Spinal cord (tissue), 10 donors: Measurements from ENCODE around the gene BTRC. TPM values are rescaled to one million over a fixed set of nuclear protein-coding genes. Genes with fewer than 3 reads are reported as not detected.
A peak's percentile ranks its signal among the peaks of the same experiment; 100 is the strongest.

Experiments
- DNase-seq, 6 donors: peaks; one replicate each; pipeline versions ENCODE4 v3.0.0 to v3.0.0-alpha.2; 2013 to 2015; ENCODE audit warnings: low spot score in 6 of 6, low read depth in 4 of 6
- H3K27ac ChIP-seq: one replicate; pipeline ENCODE4 v1.5.1; 2013; ENCODE audit warnings: low read depth, low read length, control low read depth
- H3K27me3 ChIP-seq: one replicate; pipeline ENCODE4 v1.6.1; 2013; ENCODE audit warnings: low read length; ENCODE audit not compliant: control insufficient read depth, insufficient read depth
- H3K36me3 ChIP-seq: one replicate; pipeline ENCODE4 v1.6.1; 2013; ENCODE audit warnings: low read length; ENCODE audit not compliant: control insufficient read depth, insufficient read depth
- H3K4me1 ChIP-seq: one replicate; pipeline ENCODE4 v1.6.1; 2013; ENCODE audit warnings: low read length; ENCODE audit not compliant: control insufficient read depth, insufficient read depth
- H3K4me3 ChIP-seq: one replicate; pipeline ENCODE4 v1.5.1; 2013; ENCODE audit warnings: low read depth, low read length, control low read depth
- H3K9me3 ChIP-seq: one replicate; pipeline ENCODE4 v1.6.1; 2013; ENCODE audit warnings: low read length; ENCODE audit not compliant: control insufficient read depth, insufficient read depth
- WGBS: methylation state at CpG from one replicate; pipeline ENCODE4 v1.1.5; 2013; ENCODE audit warnings: missing lambda C conversion rate; ENCODE audit not compliant: insufficient coverage; 5-methylcytosine and 5-hydroxymethylcytosine counted together
- polyA plus RNA-seq, 2 donors: library from polyadenylated mRNA; unstranded; fragments of 120-200 nt; gene quantifications; one replicate each; pipeline ENCODE4 v1.2.1, GENCODE V29; 2013; ENCODE audit not compliant: insufficient read length in 2 of 2
- total RNA-seq, 2 donors: library from RNA; depleted of rRNA in 1 of 2; stranded (reverse); fragments of 120-200 nt in 1 of 2; fragments of >200 nt in 1 of 2; gene quantifications; one replicate each; pipeline versions ENCODE4 v1.2.3 to v1.2.4, GENCODE V29; 2013 to 2014
- donor health status: healthy.

The BTRC gene
- total and polyA plus RNA-seq, 4 donors: 20.1 to 41.5 (median 36.5) TPM

DNA sequence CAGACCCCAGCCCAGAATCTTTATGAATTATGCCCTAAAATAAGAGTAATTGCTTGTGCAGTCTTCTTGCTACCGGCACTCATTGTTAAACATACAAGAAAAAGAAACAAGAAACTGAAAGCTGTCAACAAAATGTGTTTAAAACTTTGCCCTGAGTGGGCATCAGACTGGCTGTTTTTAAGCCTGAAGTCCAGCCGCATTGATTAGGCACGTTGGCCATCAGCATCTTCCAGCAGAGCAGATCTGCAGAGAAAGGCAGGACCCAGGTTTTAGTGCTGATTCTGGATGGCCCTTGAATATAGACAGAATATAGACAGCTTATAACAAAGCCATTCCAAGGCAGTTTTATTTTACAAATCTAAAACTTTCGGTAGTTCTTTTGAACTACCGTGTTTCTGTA is 131.2 kb downstream of the BTRC start:
- DNase-seq: no peak
- WGBS: 47% methylated on average over 2 of the region's 5 CpGs
- no peaks in the 10 kb centered on the region for H3K27me3 ChIP-seq
- H3K36me3 ChIP-seq: peaks cover 3% of the 10 kb centered on the region
- no peak overlapping the region for H3K4me3 ChIP-seq
- no peaks in the 10 kb centered on the region for H3K9me3 ChIP-seq
- H3K4me1 ChIP-seq: peaks cover 6% of the 10 kb centered on the region
- no peak overlapping the region for H3K27ac ChIP-seq

DNA sequence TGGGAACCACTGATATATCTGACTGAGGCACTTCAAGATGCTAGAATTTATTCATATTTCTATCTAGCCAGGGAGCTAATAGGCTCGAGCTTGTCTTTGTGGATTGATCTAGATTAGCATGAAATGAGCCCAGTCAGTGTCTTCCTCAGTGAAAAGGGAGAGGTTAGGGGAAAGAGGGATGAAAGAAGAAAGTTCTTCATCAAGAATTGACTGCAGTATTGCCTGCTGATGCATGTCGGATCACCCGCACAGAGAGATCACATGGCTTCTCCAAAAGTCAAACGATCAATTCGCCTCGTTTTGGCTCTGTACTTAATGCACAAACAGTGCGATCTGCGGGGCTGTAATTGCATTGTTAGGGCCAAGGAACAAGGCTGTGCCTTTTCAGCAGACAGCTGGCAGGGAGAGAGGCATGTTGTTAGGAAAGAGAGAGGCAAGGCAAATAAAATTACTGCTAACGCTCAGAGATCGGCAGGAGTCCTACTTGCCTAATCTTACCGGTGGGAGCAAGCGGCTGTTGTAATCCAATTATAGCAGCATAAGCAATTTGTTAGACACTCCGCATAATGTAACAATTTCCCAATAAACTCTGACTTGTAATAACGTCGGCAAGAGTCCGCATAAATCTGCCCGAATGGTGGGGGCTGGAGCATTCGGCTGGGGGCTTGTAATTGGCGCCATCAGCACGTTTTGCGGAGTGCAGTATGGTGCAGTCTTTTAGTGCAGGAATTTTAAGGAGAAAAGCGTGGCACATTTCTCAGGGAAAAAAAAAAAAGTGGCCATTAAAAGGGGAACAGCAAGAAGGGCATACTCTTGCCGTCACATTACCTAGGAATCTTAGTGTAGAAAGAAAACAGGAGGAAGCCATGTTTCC is 132.0 kb downstream of the BTRC start:
- 11% methylated on average over 21 of the region's 23 CpGs for WGBS

DNA sequence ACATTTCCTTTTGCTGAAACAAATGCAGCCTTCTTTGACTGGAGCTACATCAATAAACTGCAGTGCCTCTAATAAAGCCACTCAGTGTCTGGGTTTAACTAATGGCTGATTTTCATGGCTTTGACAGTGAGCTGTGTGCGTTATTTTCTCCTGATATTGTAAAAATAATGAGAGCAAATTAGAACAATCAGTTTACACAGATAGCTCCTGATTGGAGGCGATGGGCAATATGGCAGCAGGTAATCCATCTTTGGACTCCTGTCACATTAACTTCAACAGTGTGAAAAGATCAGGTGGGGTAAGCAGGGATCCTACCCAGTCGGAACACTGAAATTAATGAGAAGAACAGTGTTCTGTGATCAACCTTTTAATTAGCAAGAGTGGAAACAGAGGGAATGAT is 133.4 kb downstream of the BTRC start:
- H3K27me3 ChIP-seq: no peaks in the 10 kb centered on the region
- no peaks in the 10 kb centered on the region for H3K9me3 ChIP-seq
- DNase-seq: peak in 2 of 6 donors; percentile 22 to 61
- H3K36me3 ChIP-seq: no peaks in the 10 kb centered on the region
- no peak overlapping the region for H3K4me3 ChIP-seq
- H3K27ac ChIP-seq: no peak overlapping the region
- H3K4me1 ChIP-seq: peaks cover 6% of the 10 kb centered on the region
- 38% methylated on average over 2 of the region's 3 CpGs for WGBS

More for the DNA sequence above, 132.0 kb downstream of the BTRC start:
- Histone ChIP-seq H3K9me3 (no peaks in the 10 kb centered on the region), H3K4me1 (peaks cover 6% of the 10 kb centered on the region), H3K36me3 (peaks cover 1% of the 10 kb centered on the region), H3K27ac (no peak overlapping the region), H3K27me3 (no peaks in the 10 kb centered on the region), H3K4me3 (peak overlapping the region; percentile 30)
- DNase-seq: peak in 5 of 6 donors; percentile 59 to 99 (median 67)

DNA sequence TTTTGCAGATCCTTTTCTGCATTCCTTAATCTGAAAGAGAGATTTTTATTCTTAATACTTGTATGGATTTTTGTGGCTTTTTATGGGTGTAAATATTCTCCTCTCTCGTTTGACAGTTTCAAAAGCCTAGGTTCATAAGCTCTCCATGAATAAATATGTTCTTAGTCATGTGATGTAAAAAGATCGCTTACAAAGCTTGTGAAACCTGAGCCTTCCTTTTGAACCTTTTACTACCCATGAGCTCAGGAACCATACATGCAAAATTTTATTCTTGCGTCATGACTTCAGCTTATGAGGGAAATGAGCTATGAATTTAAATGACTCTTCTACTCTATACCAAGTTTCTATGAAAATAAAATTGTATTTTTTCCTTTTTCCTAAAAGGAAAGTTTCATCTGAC is 135.4 kb downstream of the BTRC start:
- H3K9me3 ChIP-seq: no peaks in the 10 kb centered on the region
- no CpG with 5 or more reads among the region's 3 CpGs for WGBS
- no peak overlapping the region for H3K27ac ChIP-seq
- no peaks in the 10 kb centered on the region for H3K36me3 ChIP-seq
- DNase-seq: no peak
- H3K4me3 ChIP-seq: no peak overlapping the region
- peaks cover 6% of the 10 kb centered on the region for H3K4me1 ChIP-seq
- no peaks in the 10 kb centered on the region for H3K27me3 ChIP-seq

DNA sequence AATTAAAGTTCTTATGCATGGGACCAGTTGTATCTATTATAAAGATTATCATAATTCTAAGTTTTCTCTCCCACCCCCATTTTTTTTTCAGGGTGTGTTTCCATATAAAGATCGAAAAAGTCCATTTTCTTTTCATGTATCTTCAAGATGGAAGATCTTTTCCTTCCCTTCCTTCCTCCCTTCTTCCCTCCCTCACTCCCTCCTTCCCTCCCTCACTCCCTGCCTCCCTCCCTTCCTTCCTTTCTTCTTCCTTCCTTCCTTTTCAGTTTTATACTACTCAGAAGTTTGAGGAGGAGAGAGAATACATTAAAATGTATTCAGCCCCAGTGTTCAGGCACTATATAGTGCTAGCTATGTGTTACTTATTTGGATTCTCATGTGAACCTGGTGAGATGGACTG is 136.1 kb downstream of the BTRC start:
- Histone ChIP-seq H3K9me3 (no peaks in the 10 kb centered on the region), H3K27ac (no peak overlapping the region), H3K36me3 (no peaks in the 10 kb centered on the region), H3K27me3 (no peaks in the 10 kb centered on the region), H3K4me3 (no peak overlapping the region), H3K4me1 (peaks cover 6% of the 10 kb centered on the region)
- no CpG with 5 or more reads among the region's 1 CpG for WGBS
- DNase-seq: no peak

GRCh38 chr10:101492205-101492604 is 138.2 kb downstream of the BTRC start:
- WGBS: 78% methylated on average over 1 of the region's 3 CpGs
- Histone ChIP-seq H3K4me1 (no peaks in the 10 kb centered on the region), H3K4me3 (no peak overlapping the region), H3K27ac (no peak overlapping the region), H3K9me3 (no peaks in the 10 kb centered on the region), H3K27me3 (no peaks in the 10 kb centered on the region), H3K36me3 (no peaks in the 10 kb centered on the region)
- no peak for DNase-seq

- Histone ChIP-seq H3K36me3 (no peaks in the 10 kb centered on the region), H3K4me3 (no peak overlapping the region), H3K4me1 (no peaks in the 10 kb centered on the region), H3K27ac (no peak overlapping the region), H3K27me3 (no peaks in the 10 kb centered on the region), H3K9me3 (no peaks in the 10 kb centered on the region)
- DNase-seq: no peak
- WGBS: no CpG with 5 or more reads among the region's 1 CpG
Measured at GRCh38 chr10:101492814-101493213, 138.8 kb downstream of the BTRC start.

GRCh38 chr10:101493249-101493648 is 139.3 kb downstream of the BTRC start:
- WGBS: no CpG with 5 or more reads among the region's 1 CpG
- Histone ChIP-seq H3K9me3 (no peaks in the 10 kb centered on the region), H3K4me3 (no peak overlapping the region), H3K27ac (no peak overlapping the region), H3K36me3 (no peaks in the 10 kb centered on the region), H3K4me1 (no peaks in the 10 kb centered on the region), H3K27me3 (no peaks in the 10 kb centered on the region)
- no peak for DNase-seq

GRCh38 chr10:101493782-101494281 is 139.9 kb downstream of the BTRC start:
- H3K4me1 ChIP-seq: no peaks in the 10 kb centered on the region
- DNase-seq: peak in 1 of 6 donors; percentile 37
- no CpG with 5 or more reads among the region's 1 CpG for WGBS
- no peak overlapping the region for H3K4me3 ChIP-seq
- no peaks in the 10 kb centered on the region for H3K9me3 ChIP-seq
- no peaks in the 10 kb centered on the region for H3K27me3 ChIP-seq
- no peak overlapping the region for H3K27ac ChIP-seq
- H3K36me3 ChIP-seq: no peaks in the 10 kb centered on the region

DNA sequence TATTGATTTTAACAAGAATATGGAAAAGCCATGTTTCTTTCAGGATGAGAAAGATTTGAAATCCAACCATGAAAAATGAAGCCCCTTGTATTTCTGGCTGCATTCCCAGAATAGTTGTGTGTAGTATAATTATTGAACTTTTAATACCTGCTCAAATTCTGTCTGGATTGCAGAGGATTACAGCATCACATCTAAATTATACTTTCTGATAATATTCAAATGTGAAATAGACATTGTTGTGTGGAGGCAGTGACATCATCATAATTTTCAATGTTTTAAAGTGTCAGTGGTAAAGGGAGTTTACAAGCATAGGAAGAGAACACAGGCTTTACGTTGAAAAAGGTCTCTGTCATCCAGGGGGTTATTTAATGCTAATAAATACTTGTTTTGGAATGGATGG is 140.7 kb downstream of the BTRC start:
- no peaks in the 10 kb centered on the region for H3K9me3 ChIP-seq
- WGBS: no CpG with 5 or more reads among the region's 1 CpG
- H3K36me3 ChIP-seq: no peaks in the 10 kb centered on the region
- H3K4me1 ChIP-seq: no peaks in the 10 kb centered on the region
- no peak overlapping the region for H3K27ac ChIP-seq
- DNase-seq: no peak
- H3K4me3 ChIP-seq: no peak overlapping the region
- no peaks in the 10 kb centered on the region for H3K27me3 ChIP-seq
